Astrocyte (in vitro differentiated cells and primary cell): ENCODE data around the gene CNOT4.

ENCODE experiments used
- CTCF ChIP-seq: IDR thresholded peaks from 2 replicates; pipeline ENCODE4 v1.5.1; 2011; ENCODE audit warnings: low read depth, mild to moderate bottlenecking, inconsistent platforms, low read length, moderate library complexity; ENCODE audit not compliant: insufficient read depth
- EZH2 ChIP-seq: IDR thresholded peaks from 2 replicates; pipeline ENCODE4 v1.6.1; 2012; ENCODE audit warnings: mild to moderate bottlenecking, low read length, inconsistent platforms; ENCODE audit not compliant: insufficient read depth

- TF ChIP-seq CTCF: no peak
- no peak for TF ChIP-seq EZH2
Observed at GRCh38 chr7:135441791-135442190, 68.1 kb downstream of the CNOT4 start.
